ENCODE results near the gene SMIM3.
"Not testable (repeated sequence)": the region's sequence is repeated elsewhere in the genome, so short reads cannot be mapped to it uniquely, and the experiment has no call there.

The SMIM3 gene, protein sequence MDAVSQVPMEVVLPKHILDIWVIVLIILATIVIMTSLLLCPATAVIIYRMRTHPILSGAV

DNA sequence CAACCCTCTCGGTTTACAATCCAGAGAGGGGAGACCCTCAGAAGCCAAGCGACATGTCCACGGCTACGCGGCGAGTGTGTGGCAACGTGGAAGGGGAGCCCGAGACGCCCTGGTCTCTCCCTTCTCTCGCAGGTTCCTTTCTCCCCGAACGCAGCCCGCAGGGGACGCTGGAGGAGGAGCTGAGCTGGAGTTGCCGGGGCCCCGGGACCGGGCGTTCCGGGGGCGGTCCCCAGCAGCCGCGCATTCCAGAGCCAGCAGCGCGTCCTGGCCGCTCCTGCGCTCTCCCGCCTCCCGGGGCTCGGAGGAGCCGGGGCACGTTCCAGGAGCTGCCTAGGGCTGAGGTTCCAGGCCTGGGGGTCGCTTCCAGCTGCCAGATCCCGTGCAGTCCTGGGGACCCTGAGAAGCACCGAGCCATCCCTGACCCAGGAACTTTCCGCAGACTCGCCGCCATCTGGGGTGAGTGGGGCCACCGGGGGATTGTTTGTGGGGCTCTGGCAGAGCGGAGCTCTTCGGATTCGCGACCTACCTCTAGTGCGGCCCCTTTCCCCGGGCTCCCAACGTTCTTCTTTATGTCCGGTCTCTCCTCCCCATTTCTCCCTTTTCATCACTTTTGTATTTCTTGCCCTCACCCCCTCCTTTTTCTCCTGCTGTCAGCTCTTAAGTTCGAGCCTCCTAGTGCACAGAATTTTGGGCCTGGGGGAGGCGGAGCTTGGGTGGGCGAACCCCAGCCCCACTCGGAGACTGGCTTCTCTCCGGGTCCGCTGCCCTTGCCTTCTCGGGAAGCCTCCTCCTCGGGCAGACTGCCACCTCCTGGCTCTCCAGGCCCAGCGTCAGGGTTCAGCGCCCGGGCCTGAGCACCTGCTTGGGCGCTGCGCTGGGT, at the start of gene SMIM3:
Gene SMIM3 (plus strand): TSS at position 241 of the 880 bp plus-strand sequence. CDS start 16,684 bp downstream, outside the sequence.
- DNase-seq (ENCODE audit: low read depth in 2 of 2): peak in 1 of 2 experiments; percentile 52

DNA sequence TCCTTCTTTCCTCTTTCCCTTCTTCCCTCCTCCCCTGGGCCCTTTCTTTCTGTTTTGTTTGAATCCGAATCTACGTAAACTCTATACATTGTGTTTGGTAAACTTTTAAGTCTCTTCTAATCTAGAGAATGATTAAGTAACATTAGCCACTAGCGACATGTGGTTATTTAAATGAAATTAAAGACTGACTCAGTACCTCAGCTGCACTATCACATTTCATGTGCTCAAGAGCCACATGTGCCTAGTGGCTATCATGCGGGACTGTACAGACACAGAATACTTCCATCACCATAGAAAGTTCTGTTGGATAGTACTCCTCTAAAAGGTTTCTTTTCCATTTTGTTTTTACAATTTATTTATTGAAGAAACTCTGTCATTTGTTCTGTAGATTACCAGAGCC, 48.7 kb upstream of the SMIM3 start:
- no peak for DNase-seq (ENCODE audit: low read depth in 2 of 2)

DNA sequence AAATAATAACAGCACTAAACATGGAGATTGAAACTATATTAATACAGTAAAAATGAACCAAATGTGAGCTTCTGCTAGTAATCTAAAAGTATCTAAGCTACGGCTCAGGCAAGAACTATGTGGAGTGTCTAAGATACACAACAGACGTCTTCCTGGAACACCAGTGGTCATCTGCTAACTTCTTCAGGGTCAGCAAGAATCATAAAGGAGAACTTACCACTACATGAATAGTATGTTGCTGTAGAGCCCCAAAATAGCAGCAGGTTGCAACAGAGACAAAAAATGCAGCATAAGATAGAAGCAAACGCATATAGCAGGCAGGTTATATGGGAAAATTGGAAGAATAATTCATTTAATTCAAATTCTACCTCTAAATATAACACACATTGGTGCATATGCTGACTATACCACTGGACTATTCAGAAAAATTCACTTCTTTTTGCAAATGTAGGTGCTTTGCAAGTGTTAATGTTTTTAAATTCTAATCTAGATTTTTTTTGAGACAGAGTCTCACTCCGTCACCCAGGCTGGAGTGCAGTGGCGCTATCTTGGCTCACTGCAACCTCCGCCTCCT, 46.8 kb upstream of the SMIM3 start:
- DNase-seq (ENCODE audit: low read depth in 2 of 2): no peak

DNA sequence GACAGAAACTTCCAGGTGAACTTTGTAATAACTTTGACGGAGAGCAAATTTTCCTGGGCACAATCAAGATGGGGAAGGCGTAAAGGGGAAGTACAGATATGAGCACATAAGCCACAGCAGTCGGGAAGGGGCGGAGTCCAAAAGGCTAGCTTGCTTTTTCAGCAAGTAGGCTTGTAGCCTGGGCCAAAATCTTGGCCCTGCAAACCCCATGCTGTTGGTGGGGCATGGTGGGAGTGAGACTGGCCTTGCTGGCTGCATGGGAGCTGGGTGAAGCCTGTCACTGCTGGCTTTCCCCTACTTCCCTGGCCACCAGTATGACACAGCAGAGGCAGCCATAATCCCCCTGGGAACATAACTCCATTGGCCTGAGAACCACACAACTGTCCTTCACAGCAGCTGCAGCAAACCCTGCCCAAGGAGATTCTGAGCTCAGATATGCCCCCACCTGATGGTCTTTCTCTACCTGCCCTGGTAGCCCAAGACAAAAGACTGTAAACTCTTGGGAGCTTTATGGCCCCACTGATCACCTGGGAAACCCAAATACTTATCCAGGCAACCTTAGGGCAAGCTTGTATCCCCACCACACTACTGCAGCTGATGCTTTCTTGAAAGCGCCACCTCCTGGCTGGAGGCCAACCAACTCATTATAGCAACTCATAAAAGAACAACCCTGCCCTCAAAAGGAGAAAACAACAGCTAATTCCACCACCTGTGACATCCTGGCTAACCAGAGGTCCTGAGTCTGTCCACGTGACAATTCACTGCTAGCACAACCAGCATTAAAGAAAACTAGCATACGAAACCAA, 43.8 kb upstream of the SMIM3 start:
- DNase-seq (ENCODE audit: low read depth in 2 of 2): no peak

DNA sequence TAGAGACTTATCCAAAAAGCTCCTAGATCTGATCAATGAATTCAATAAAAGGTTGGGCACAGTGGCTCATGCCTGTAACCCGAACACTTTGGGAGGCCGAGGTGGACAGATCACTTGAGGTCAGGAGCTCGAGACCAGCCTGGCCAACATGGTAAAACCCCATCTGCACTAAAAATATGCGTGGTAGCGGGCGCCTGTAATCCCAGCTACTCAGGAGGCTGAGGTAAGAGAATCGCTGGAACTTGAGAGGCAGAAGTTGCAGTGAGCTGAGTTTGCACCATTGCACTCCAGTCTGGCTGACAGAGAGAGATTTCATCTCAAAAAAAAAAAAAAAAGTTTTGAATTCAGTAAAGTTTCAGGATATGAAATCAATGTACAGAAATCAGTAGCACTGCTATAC, 39.7 kb upstream of the SMIM3 start:
- no peak for DNase-seq (ENCODE audit: low read depth in 2 of 2)

DNA sequence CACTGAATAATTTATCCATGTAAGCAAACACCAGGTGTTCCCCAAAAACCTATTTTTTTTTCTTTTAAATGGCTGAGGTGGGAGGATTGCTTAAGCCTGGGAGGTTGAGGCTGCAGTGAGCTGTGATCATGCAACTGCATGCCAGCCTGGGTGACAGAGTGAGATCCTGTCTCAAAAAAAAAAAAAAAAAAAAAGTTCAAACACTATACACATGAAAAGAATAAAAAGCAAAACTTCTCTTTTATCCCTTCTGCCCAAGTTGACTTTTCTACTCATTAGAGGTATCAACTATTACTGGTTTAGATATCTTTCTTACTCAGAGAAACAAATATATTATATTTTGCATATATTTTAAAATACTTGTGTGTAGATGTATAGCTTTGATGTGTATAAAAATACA, 37.6 kb upstream of the SMIM3 start:
- no peak for DNase-seq (ENCODE audit: low read depth in 2 of 2)

DNA sequence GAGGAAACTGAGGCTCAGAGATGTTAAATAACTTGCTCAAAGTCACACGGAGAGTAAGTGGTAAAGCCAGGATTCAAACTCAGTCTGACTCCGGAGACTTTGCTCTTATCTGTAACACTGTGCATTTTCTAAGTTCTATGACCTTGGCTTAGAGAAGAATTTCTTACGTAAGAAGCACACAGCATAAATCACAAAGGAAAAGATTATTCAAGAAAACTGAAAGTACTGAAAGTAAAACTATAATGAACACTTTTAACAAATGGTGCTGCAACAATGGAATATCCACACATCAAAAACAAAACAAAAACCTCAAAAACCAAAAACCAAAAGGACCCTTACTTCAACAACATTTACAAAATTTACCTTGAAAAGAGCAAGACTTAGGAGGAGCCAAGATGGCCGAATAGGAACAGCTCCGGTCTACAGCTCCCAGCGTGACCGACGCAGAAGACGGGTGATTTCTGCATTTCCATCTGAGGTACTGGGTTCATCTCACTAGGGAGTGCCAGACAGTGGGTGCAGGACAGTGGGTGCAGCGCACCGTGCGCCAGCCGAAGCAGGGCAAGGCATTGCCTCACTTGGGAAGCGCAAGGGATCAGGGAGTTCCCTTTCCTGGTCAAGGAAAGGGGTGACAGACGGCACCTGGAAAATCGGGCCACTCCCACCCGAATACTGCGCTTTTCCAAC, 36.0 kb upstream of the SMIM3 start:
- not testable (repeated sequence) for DNase-seq (ENCODE audit: low read depth in 2 of 2)

DNA sequence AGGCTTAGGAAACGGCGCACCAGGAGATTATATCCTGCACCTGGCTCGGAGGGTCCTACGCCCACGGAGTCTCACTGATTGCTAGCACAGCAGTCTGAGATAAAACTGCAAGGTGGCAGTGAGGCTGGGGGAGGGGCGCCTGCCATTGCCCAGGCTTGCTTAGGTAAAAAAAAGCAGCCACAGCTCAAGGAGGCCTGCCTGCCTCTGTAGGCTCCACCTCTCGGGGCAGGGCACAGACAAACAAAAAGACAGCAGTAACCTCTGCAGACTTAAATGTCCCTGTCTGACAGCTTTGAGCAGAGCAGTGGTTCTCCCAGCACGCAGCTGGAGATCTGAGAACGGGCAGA, 35.4 kb upstream of the SMIM3 start:
- DNase-seq (ENCODE audit: low read depth in 2 of 2): not testable (repeated sequence)

DNA sequence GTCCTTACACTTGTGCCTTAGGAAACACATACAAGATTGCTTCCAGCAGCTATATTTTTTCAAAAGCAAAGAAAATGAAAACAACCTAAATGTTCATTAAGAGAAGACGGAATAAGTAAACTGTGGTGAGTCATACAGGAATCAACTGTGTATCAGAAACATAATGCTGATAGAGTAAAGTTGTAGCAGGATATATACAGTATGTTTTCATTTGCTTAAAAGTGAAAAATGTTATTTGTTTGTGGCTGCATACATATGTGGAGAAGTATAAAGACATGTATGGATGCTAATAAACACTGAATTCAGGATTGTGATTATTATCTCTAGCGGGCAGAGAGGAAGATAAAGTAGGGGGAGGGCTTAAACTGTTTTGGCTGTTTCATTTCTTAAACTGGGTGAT, 28.1 kb upstream of the SMIM3 start:
- no peak for DNase-seq (ENCODE audit: low read depth in 2 of 2)

DNA sequence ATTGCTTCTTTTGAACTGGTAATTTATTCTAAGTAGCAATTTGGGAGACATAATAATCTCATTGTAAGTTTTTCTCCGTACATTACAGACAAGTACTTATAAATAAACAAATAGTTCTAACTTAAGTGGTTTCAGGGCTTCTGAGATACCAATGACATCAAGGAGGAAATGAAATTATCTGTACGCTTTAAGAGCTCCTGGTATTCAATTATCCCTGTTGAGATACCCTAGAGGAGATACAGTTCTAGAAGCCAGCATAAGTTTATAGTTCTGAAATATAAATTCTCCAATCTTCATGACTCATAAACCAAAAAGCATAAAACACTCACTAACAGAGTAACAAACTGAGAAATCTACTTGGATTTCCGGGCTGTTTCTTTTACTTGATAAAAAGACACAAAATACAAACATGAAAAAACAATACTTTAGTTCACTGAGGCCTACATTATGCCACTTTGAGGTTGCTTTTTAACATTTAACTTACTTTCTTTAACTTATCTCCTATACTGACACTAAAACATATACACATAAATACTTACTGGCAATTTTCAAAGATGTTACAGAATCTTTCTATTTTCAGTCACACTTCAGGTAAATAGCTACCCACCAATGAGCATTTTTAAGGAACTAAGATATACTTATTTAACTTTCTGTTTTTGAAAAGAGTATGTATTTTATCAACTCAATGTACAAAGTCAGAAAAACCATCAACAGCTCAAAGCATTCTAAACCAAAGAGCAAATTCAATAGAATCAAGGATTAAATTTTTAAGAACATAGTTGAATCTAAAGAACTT, 27.3 kb upstream of the SMIM3 start:
- no peak for DNase-seq (ENCODE audit: low read depth in 2 of 2)

DNA sequence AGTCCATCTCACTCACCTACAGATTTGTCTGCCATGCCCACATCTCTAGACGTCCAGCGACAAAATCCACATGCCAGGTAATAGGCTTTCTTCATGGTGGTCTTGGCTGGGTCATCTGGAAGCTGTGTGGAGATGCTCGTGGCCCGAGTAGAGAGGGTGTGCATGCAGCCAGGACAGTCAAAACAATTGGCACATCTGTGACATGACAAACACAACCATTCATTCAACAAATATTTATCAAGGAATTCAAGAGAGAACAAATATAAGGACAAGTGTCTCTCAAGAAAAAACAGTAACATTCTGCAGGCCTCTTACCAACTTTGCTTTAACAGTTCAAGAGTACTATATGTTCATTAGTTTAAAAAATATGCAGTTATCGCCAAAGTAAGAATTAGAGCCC, 25.1 kb upstream of the SMIM3 start:
- no peak for DNase-seq (ENCODE audit: low read depth in 2 of 2)

DNA sequence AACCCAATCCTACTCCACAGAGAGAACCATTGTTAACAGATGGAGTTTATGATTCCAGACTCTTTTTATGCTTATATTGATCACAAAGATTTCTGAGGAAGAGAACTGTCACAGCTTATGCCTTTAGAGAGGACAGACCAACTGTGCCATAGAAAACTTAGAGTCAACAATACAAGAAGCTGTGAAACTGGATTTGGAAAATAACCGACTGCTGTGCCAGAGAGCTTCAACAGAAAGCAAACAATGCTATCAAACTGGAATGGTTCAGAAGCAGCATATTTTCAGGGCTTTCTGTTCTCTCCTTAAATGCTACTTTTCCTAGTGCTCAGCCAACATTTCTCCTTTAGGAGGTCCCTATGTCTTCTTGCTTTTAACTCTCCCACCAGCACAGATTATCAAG, 24.7 kb upstream of the SMIM3 start:
- DNase-seq (ENCODE audit: low read depth in 2 of 2): no peak

DNA sequence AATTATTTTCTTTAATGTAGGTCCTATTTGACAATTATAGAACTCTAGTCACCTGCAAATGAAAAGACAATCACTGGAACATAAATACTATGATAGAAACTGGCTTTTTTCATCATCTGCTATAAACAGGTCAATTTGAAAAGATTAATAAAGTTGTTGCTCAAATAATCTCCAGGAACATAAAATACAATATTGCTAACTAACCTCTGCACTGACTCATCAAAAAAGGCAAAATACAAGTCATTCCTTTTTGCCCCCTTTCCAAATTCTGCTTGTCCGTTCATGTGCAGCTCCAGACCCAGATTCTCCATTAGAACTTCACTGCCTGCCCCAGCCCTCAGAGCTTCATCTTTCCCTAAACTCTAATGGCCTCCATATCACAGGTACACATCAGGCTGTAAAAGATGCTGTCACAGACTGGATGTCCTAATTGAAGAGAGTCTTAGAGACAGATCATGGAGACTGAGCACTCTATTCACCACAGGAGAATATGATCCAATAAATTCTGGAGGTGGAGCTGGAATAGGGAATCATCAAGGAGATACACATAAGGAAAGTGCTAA, 21.4 kb upstream of the SMIM3 start:
- DNase-seq (ENCODE audit: low read depth in 2 of 2): no peak

DNA sequence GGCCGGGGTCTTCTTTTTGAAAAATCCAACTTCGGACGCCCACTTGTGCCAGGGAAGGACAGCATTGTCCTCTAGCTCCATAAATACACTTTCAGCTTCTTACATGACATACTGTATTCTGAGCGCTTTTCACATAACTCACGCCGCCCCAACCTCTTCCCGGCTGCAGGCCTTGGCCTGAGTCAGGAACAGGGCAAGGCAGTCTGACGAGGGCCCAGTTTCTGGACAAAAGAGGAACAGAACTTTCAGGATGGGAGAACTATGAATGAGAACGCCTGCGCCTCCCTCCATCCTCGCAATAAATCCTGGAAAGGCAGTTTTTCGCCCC, 20.4 kb upstream of the SMIM3 start:
- no peak for DNase-seq (ENCODE audit: low read depth in 2 of 2)

DNA sequence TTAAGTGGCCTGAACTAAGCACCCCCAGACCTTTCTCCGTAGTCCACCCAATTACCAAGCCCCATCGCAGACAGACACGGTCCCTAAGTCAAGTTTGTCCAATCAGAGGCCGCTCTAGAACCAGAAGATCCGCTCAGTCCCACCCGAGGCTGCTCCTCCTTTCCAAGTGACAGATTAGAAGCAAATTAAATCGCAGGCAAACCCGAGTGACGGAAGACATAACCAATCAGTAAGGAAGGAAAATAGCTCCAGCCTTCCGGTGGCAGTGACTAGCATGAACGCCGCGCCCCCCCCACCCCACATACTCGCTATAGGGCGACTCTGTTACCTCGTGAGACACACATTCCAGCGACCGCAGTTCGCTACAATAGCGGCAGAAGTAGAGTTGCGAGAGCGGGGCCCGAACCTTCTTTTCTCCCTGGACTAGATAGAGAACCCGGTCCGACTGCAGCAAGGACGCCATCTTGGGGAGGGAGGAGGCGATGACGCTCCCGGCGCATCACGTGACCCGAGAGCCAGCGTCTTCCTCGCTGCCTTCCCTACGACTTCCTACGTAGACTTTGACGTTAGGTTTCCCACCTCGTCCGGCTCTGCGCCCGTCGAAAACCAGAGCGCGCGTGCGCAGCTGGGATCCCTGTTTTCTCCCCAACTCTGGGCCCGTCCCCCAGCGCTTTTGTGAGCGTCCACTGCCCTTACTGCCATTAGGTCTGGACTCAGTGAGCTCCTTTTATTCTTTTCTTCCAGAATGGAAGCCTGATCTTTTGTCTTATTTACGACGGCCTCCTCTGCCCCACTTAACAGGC, 19.8 kb upstream of the SMIM3 start, which contains the start of gene DCTN4:
Gene DCTN4 (minus strand): TSS at position 487 of the 803 bp plus-strand sequence. CDS start 24 bp downstream, at position 463.
- DNase-seq (ENCODE audit: low read depth in 2 of 2): peak; percentile 88 to 91

DNA sequence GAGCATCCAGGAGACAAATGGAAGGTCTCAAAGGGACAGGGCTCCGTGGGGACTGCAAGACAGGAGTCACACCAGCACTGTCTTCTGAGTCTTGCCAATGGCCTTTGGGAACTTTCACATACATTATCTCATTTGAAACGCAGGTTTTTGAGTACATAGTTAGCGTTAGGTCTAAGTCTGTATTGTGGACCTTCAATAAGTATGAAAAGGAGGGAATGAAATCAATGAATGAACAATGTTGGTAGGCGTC, 19.3 kb upstream of the SMIM3 start:
- DNase-seq (ENCODE audit: low read depth in 2 of 2): no peak

DNA sequence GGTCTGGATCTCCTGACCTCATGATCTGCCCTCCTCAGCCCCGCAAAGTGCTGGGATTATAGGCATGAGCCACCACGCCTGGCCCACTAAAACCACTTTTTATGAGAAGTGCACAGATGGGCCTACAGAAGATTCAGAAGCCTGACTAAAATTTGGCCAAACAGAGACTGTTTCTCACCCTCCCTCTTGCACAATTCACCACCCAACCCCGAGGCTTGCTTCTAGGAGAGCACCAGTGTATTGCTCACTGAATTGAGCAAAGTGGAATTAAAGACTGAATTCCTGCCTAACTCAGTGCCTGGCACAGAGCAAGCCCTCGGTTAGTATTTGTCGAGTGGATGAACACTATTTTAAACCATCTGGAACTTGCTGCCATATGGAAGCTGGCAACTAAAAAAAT, 16.3 kb upstream of the SMIM3 start:
- DNase-seq (ENCODE audit: low read depth in 2 of 2): no peak

DNA sequence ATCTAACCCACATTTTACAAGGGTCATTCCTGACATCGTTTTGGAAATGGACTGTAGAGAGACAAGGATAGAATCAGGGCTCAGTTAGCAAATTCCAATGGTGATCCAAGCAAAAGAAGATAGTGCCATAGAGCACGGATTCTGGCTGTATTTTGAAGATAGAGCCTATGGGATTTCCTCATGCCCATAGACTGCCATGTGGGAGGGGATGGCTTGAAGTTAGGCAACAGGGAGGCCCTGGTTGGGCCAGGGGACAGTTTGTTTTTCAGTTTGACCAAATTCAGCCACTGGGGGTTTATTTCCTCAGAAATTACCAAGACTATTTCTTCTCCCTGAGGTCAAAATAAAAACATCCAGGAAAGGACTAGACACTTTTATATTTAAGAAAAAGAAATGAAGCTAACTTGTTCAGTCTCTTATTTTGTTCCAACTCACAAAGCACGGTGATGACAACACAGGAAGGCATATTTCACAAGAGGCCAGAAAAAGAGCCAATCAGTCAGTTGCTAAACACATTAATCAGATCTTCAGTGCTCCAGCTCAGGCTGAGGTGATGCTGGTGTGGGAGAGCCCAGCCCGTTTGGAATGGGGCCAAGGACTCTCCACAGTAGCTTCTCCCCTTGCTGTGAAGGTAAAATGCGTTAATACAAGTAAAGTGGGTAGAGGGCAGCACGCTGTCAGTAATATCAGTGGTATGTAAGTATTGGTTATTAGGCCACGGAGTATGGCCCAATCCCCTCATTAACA, 15.4 kb upstream of the SMIM3 start:
- DNase-seq (ENCODE audit: low read depth in 2 of 2): no peak

DNA sequence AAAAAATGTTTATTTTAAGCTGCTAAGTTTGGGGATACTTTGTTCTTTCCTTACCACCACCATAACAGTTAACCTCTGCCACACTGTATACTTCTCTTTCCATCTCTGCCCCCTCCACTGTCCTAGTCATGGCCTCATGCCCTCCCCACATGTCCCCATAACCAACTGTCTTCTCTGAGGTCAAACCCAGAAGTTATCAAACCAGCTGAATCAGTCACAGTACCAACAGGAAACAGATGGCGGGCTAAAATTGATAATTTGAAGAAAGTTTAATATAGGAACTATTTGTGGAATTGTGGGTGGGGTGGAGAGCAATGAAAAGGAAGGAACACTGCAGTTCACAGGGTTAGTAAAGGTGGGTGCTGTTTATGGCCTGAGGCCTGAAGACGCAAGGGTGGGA, 14.0 kb upstream of the SMIM3 start:
- no peak for DNase-seq (ENCODE audit: low read depth in 2 of 2)
